Lower lobe of right lung (tissue), 2 donors: Measurements from ENCODE around the gene PTPRN2. TPM values are rescaled to one million over a fixed set of nuclear protein-coding genes. Genes with fewer than 3 reads are reported as not detected.
A peak's percentile ranks its signal among the peaks of the same experiment; 100 is the strongest.
"Not testable (repeated sequence)": the region's sequence is repeated elsewhere in the genome, so short reads cannot be mapped to it uniquely, and the experiment has no call there.

Experiments used
- ATAC-seq, 2 donors: fragments of 200-7000 bp; cut with Tn5 transposase; one replicate each; pipeline ENCODE4 v1.9.1; 2020 to 2022; ENCODE audit warnings: mild to moderate bottlenecking in 2 of 2, moderate library complexity in 2 of 2
- DNase-seq: peaks from one replicate; pipeline ENCODE4 v3.0.0-alpha.2; 2020
- H3K27ac ChIP-seq: fragments of 200-600 bp; one replicate; pipeline ENCODE4 v1.8.0; 2022
- H3K27me3 ChIP-seq: fragments of 200-600 bp; one replicate; pipeline ENCODE4 v1.8.0; 2022; ENCODE audit warnings: low read depth
- H3K36me3 ChIP-seq: fragments of 200-600 bp; one replicate; pipeline ENCODE4 v1.8.0; 2022; ENCODE audit warnings: mild to moderate bottlenecking
- H3K4me1 ChIP-seq: fragments of 200-600 bp; one replicate; pipeline ENCODE4 v1.8.0; 2022
- H3K4me3 ChIP-seq: fragments of 200-600 bp; one replicate; pipeline ENCODE4 v1.8.0; 2022; ENCODE audit warnings: mild to moderate bottlenecking
- H3K9me3 ChIP-seq: fragments of 200-600 bp; one replicate; pipeline ENCODE4 v1.8.0; 2022
- intact Hi-C: fragments of 100-400 bp; cut with DNase I; formaldehyde crosslinking; loops from one replicate; pipeline ENCODE4 v1.11.0; 2022
- total RNA-seq: library from RNA; stranded (reverse); fragmentation: NEBNext Ultra II Directional; extraction: Animal tissue kit (Norgen Biotek cat#: 25700); gene quantifications from one replicate; pipeline ENCODE4 v1.2.1, GENCODE V29; 2021
- TF ChIP-seq, protein P1 (sequence below): fragments of 200-600 bp; IDR thresholded peaks from one replicate; pipeline ENCODE4 v1.8.0; 2022; ENCODE audit warnings: antibody characterized with exemption, mild to moderate bottlenecking
- donor health status: DM: no; HTN: yes; CAD: no; lungs with severe emphysema.

Gene PTPRN2
- total RNA-seq, 1 donor from 2014 or later: 6.8 TPM

DNA sequence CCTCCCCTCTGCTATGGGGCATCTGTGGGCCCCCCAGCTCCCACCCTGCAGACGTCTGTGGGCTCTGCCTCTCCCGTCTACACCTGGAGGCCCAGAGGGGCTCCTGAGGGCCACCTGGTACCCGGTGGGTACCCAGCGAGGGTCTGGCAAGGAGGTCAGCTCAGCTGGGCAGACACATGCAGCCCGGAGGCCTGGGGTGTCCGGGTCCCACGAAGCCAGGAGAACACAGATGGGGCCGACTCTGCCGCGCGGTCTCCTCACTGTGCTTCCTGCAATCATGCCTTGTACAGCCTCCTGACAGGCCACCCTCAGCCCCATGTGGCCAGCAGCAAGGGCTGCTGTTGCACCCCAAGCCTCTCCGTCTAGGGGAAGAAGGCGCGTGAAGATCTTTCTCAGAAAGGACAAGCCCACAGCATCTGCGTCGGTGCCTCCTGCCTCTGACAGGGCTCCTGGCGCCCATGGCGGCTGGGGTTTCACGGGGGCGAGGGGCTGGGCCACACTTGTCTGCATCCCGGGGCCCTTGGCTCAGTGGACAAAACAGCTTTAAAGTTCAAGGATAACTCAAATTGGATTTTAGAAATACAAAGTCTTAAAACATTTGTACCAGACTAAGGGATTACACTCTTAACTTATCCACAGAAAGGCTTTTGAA, 859.5 kb downstream of the PTPRN2 start:
- DNase-seq: no peak
- H3K27me3 ChIP-seq: peaks cover 7% of the 10 kb centered on the region
- H3K36me3 ChIP-seq: no peaks in the 10 kb centered on the region
- no peaks in the 10 kb centered on the region for H3K9me3 ChIP-seq
- no peak overlapping the region for H3K27ac ChIP-seq
- peak in 1 of 2 donors; percentile 23 for ATAC-seq
- TF ChIP-seq, protein P1, sequence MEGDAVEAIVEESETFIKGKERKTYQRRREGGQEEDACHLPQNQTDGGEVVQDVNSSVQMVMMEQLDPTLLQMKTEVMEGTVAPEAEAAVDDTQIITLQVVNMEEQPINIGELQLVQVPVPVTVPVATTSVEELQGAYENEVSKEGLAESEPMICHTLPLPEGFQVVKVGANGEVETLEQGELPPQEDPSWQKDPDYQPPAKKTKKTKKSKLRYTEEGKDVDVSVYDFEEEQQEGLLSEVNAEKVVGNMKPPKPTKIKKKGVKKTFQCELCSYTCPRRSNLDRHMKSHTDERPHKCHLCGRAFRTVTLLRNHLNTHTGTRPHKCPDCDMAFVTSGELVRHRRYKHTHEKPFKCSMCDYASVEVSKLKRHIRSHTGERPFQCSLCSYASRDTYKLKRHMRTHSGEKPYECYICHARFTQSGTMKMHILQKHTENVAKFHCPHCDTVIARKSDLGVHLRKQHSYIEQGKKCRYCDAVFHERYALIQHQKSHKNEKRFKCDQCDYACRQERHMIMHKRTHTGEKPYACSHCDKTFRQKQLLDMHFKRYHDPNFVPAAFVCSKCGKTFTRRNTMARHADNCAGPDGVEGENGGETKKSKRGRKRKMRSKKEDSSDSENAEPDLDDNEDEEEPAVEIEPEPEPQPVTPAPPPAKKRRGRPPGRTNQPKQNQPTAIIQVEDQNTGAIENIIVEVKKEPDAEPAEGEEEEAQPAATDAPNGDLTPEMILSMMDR: no peak
- intact Hi-C loops: no loop called here
- no peak overlapping the region for H3K4me3 ChIP-seq
- H3K4me1 ChIP-seq: no peaks in the 10 kb centered on the region

GRCh38 chr7:157726764-157727163, 860.9 kb downstream of the PTPRN2 start:
- no peak for ATAC-seq
- Histone ChIP-seq H3K4me1 (no peaks in the 10 kb centered on the region), H3K27me3 (peaks cover 7% of the 10 kb centered on the region), H3K27ac (no peak overlapping the region), H3K9me3 (no peaks in the 10 kb centered on the region), H3K4me3 (no peak overlapping the region), H3K36me3 (no peaks in the 10 kb centered on the region)
- intact Hi-C loops: no loop called here
- DNase-seq: no peak
- TF ChIP-seq, protein P1: no peak

GRCh38 chr7:157725312-157725711, 862.3 kb downstream of the PTPRN2 start:
- ATAC-seq, DNase-seq, H3K9me3 ChIP-seq, intact Hi-C loops, H3K4me1 ChIP-seq, H3K27ac ChIP-seq, H3K4me3 ChIP-seq, H3K27me3 ChIP-seq, H3K36me3 ChIP-seq: not testable (repeated sequence)

DNA sequence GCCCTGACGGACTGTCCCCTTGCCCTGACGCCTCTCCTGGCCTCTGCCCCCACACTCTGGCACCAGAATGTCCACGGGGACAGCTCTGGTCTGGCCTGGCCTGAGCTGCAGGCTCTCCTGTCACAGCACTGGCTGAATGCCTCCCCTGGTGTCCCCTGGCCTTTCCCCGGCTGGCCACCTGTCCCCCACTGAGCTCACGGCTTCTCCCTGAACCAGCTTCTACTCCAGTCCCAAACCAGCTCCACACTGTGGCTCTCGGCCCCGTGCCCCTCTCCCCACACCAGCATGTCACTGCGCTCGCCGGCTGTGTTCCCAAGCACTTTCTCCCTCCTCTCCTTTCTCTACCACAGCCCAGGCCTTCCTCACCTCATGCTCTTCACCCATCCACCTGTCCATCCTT, 864.4 kb downstream of the PTPRN2 start:
- Histone ChIP-seq H3K4me1 (no peaks in the 10 kb centered on the region), H3K36me3 (no peaks in the 10 kb centered on the region), H3K27me3 (peaks cover 7% of the 10 kb centered on the region), H3K4me3 (no peak overlapping the region), H3K9me3 (no peaks in the 10 kb centered on the region), H3K27ac (no peak overlapping the region)
- intact Hi-C loops: no loop called here
- ATAC-seq (no peak), DNase-seq (no peak)
- TF ChIP-seq, protein P1: no peak

DNA sequence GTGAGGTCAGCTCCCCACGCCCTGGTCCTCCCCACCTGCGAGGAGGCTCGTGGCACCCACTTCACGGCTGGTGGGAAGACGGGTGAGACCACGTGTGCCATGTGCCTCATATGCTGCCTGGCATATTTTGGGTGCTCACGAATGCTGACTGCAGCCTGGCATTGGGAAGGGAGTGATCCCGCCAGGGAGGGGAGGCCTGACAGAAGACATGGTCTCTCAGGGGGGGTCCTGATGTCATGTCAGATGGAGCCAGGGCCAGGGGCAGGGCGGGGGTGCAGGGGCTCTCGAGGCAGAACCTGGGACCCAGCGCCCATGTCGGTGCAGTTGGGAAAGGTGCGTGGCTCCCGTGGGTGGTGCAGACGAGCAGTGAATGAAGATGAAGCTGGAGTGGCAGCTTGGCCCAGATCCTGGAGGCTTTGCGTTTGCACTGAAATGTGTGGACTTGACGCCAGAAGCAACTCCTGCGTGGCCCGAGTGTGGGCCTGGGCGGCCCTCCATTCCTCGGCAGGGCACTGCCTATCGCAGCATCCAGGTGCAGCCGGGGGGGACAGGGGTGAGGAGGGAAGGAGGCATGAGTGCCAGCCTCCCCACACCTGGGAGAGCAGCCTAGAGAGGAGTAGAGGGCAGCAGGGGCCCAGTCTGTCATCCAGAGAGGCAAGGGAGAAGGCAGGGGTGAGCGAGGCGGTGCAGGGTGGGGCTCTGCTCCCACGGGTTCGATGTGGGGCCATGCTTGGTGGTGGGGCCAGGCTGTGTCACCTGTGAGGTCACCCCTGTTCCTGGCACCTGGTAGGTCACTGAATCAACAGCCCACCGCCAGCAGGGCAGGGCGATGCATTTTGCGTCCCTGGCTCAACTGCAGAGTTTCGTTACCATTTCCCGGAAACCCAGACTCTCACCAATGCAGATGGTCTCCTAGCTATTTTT, 865.2 kb downstream of the PTPRN2 start:
- DNase-seq (no peak), ATAC-seq (no peak)
- H3K4me1 ChIP-seq: no peaks in the 10 kb centered on the region
- no peak overlapping the region for H3K4me3 ChIP-seq
- TF ChIP-seq, protein P1: no peak
- H3K27ac ChIP-seq: no peak overlapping the region
- intact Hi-C loops: no loop called here
- peaks cover 7% of the 10 kb centered on the region for H3K27me3 ChIP-seq
- H3K36me3 ChIP-seq: no peaks in the 10 kb centered on the region
- H3K9me3 ChIP-seq: no peaks in the 10 kb centered on the region
